IgD-negative memory B cell (primary cell): ENCODE measurements around the gene NKD1. TPM values are rescaled to one million over a fixed set of nuclear protein-coding genes. Genes with fewer than 3 reads are reported as not detected.
A peak's percentile ranks its signal among the peaks of the same experiment; 100 is the strongest.

Experiments used
- H3K27ac Mint-ChIP-seq, 3 donors: one replicate each; pipeline ENCODE4 v1.8.0; 2020 to 2022; ENCODE audit warnings: mild to moderate bottlenecking in 3 of 3, mixed read lengths in 3 of 3, moderate library complexity in 1 of 3
- H3K27me3 Mint-ChIP-seq: one replicate; pipeline ENCODE4 v1.8.0; 2021; ENCODE audit warnings: mixed read lengths
- H3K36me3 Mint-ChIP-seq: one replicate; pipeline ENCODE4 v1.8.0; 2020; ENCODE audit warnings: mild to moderate bottlenecking, mixed read lengths
- H3K4me1 Mint-ChIP-seq, 3 donors: one replicate each; pipeline ENCODE4 v1.8.0; 2020 to 2022; ENCODE audit warnings: mixed read lengths in 3 of 3, mild to moderate bottlenecking in 1 of 3
- H3K4me3 Mint-ChIP-seq, 4 donors: one replicate each; pipeline ENCODE4 v1.8.0; 2020 to 2022; ENCODE audit warnings: mild to moderate bottlenecking in 4 of 4, mixed read lengths in 4 of 4, moderate library complexity in 3 of 4
- H3K9me3 Mint-ChIP-seq, 3 donors: one replicate each; pipeline ENCODE4 v1.8.0; 2020 to 2021; ENCODE audit warnings: mixed read lengths in 3 of 3, mild to moderate bottlenecking in 1 of 3
- polyA plus RNA-seq: library from polyadenylated mRNA; unstranded; fragments of 300-500 nt; fragmentation: Illumina TruSeq; gene quantifications from one replicate; pipeline ENCODE4 v1.2.3, GENCODE V29; 2021

NKD1 gene
- polyA plus RNA-seq, 1 donor from 2014 or later = not detected

DNA sequence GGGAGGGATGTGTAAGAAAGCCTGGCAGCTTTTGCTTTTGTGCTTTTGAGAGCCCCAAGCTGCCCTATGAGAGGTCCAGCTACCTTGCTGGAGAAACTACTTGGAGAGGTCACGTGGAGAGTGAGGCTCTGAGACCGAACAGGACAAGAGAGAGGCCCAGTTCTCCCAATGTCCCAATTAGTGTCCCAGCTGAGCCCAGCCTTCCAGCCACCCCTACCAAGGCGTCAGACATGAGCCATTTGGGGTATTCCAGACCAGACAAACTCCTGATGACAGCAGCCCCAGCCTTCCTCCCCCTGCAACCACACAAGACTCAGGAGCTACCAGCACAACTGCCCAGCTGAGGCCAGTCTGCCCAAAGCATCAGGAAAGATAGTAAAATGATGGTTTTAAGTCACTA, 35.0 kb downstream of the NKD1 start:
- Mint-ChIP-seq H3K9me3 (no peaks in the 10 kb centered on the region), H3K4me1 (peaks cover 0 to 8% (median 5%) of the 10 kb centered on the region in 3 donors), H3K27ac (peak overlapping the region in 2 of 3 donors; percentile 57 to 74), H3K4me3 (no peak overlapping the region), H3K36me3 (peaks cover 7% of the 10 kb centered on the region), H3K27me3 (no peaks in the 10 kb centered on the region)

DNA sequence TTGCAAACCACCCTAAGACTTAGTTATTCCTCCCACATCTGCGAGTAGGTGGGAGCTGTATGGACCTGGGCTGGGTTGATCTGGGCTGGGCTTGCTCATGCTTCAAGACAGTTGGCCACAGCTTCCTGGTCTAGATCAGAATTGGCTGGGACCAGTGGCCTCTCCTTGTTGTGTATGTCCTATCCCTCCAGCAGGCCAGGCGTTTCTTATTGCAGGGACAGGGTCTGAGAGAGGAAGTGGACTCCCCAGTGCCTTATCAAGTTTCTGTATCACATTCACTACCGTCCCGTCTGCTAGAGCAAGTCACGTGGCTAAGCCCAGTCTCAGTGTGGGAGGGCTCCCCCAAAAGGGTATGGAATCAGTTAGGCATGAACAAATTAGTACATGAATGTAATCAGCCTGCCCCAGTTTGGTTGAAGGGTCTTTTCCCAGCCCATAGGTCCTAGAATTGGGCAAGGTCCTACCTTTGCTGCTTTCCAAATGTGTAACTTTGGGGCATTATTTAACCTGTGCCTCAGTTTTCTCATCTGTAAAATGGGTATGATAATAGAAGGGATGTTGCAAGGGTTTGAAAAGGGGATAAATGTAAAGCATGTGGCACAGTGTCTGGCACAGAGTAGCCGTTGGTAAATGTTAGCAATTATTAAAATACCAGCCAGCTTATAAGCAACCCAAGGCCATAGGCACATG, 36.0 kb downstream of the NKD1 start:
- peaks cover 3% of the 10 kb centered on the region for H3K27me3 Mint-ChIP-seq
- peaks cover 7% of the 10 kb centered on the region for H3K36me3 Mint-ChIP-seq
- no peak overlapping the region for H3K27ac Mint-ChIP-seq
- peaks cover 5 to 10% (median 9%) of the 10 kb centered on the region in 3 donors for H3K4me1 Mint-ChIP-seq
- H3K4me3 Mint-ChIP-seq = no peak overlapping the region
- H3K9me3 Mint-ChIP-seq = peaks cover 3 to 4% (median 3%) of the 10 kb centered on the region in 3 donors

DNA sequence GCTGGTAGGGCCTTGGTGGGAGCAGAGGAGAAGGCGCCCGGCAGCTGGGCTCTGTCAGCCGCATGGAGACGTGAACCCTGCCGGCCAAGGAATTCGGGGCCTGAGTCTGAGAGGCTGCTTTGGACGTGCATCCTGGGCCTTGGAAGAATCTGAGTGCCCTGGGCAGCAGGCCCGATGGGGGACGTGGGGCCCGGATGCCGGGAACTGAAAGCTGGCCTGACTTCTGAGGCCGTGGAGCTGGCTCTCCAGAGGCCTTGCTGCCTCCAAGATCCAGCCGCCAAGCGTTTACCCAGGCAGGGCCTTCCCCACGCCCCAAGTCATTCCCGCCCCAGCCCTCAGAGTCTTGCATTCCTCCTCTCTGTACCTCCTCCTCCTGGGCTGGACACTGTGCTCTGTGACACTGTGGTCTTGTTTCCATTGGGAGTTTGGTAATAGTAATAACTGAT, 37.2 kb downstream of the NKD1 start:
- Mint-ChIP-seq H3K36me3 (peaks cover 4% of the 10 kb centered on the region), H3K27ac (no peak overlapping the region), H3K4me3 (peak overlapping the region in 1 of 4 donors; percentile 30), H3K4me1 (peaks cover 10 to 15% (median 10%) of the 10 kb centered on the region in 3 donors), H3K27me3 (peaks cover 3% of the 10 kb centered on the region), H3K9me3 (peaks cover 3 to 4% (median 3%) of the 10 kb centered on the region in 3 donors)

DNA sequence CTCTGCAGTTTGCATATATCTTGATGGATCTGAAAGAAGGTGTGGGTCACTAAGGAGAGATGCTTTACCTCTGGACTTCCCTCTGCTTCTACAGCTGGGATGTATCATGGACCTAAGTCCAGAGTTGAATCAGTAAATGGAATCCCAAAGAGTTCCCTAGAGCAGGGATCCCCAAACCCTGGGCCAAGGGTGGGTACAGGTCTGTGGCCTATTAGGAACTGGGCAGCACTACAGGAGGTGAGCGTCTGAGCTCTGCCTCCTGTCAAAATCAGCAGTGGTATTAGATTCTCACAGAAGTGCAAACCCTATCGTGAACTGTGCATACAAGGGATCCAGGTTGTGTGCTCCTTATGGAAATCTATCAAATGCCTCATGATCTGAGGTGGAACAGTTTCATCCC, 39.3 kb downstream of the NKD1 start:
- H3K9me3 Mint-ChIP-seq = peaks cover 3 to 4% (median 3%) of the 10 kb centered on the region in 3 donors

DNA sequence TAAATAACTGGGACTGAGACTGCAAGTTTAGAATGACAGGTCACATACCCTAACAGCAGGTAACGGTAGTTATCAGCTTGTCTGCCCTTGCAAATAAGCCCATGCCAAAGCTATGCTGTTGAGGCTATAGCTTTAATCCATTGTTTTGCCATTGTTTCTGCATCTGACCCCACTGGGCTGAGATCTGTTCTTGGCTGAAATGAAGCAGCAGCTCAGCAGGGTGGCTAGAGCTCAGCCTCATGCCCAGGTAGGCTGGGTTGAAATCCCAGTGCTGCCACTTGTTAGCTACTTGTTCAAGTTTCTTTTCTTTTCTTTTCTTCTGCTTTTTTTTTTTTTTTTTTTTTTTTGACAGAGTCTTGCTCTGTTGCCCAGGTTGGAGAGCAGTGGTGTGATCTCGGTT, 40.1 kb downstream of the NKD1 start:
- Mint-ChIP-seq H3K4me1 (peaks cover 10 to 15% (median 11%) of the 10 kb centered on the region in 3 donors), H3K36me3 (peaks cover 4% of the 10 kb centered on the region), H3K27me3 (peaks cover 3% of the 10 kb centered on the region), H3K27ac (peak overlapping the region in 1 of 3 donors; percentile 96), H3K9me3 (peaks cover 3 to 4% (median 3%) of the 10 kb centered on the region in 3 donors), H3K4me3 (no peak overlapping the region)

More for the DNA sequence above, 39.3 kb downstream of the NKD1 start:
- H3K36me3 Mint-ChIP-seq = peaks cover 4% of the 10 kb centered on the region
- H3K27me3 Mint-ChIP-seq = peaks cover 3% of the 10 kb centered on the region
- H3K4me3 Mint-ChIP-seq = no peak overlapping the region
- H3K27ac Mint-ChIP-seq = no peak overlapping the region
- peaks cover 10 to 15% (median 11%) of the 10 kb centered on the region in 3 donors for H3K4me1 Mint-ChIP-seq

DNA sequence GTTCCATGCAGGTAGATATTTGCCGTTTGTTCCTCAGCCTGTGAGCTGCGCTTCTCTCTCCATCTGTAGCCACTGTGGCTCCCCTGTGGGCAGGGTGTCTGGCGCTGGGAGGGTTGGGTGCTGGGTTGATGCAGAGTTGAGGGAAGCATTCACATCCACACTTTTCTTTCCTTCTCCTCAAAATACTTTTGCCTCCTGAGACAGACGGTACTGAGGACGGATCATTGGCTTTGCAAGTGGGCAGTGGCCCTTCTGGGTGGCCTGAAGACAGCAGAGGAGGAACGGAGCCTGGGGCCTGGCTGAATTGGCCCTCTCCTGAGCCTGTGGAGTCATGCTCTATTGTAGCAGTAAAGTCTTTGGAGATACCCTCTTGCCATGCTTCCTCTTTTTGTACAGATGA, 43.0 kb downstream of the NKD1 start:
- peaks cover 3% of the 10 kb centered on the region for H3K27me3 Mint-ChIP-seq
- H3K4me1 Mint-ChIP-seq = peaks cover 6 to 11% (median 9%) of the 10 kb centered on the region in 3 donors
- peaks cover 3 to 4% (median 3%) of the 10 kb centered on the region in 3 donors for H3K9me3 Mint-ChIP-seq
- no peak overlapping the region for H3K4me3 Mint-ChIP-seq
- peaks cover 4% of the 10 kb centered on the region for H3K36me3 Mint-ChIP-seq
- peak overlapping the region in 1 of 3 donors; percentile 55 for H3K27ac Mint-ChIP-seq

DNA sequence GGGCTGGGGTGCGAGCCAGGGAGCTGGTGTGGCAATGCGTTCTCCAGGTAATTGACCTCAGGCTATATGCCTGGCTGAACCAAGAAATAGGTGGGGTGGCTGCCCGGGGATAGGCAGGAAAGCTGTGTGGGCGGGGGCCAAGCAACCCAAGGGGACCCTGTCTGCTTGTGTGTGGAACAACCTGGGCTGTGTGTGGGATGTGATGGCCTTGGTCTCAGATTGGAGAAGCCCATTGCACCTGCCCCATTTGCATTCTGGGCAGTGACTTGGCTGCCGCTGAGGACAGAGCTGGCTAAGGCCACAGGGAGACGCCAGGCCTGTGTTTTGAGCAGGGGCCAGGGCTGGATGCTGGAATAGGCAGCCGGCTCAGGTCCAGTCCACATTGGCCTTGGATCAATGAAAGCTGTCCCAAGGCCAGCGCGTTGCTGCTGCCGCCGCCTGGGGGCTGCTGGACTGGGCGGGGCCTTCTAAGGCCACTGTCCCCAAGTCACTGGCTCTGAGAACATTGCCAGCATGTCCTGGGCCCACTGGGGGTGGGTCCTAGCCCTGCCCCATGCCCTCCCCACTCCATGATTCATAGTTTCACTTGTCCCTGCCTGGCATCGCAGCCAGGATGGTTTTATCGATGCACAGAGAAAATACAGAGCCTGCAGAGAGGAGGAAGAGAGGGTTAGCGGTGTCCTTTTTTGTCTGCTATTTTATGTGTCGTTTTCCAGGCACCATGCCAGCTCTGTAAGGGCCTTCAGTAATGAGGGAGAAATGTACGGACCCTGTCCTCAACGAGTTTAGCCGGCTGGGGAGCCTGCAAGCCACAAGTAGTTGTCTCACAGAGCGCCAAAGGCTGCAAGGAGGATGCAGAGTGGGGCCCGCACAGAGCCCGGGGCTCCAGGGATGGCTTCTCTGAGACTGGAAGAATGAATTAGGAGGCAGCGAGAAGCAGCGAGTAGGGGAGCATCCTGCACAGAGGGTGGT, 43.9 kb downstream of the NKD1 start:
- H3K4me3 Mint-ChIP-seq = no peak overlapping the region
- H3K4me1 Mint-ChIP-seq = peaks cover 6 to 11% (median 9%) of the 10 kb centered on the region in 3 donors
- no peak overlapping the region for H3K27ac Mint-ChIP-seq
- H3K9me3 Mint-ChIP-seq = peaks cover 3 to 4% (median 3%) of the 10 kb centered on the region in 3 donors
- H3K27me3 Mint-ChIP-seq = peaks cover 3% of the 10 kb centered on the region
- no peaks in the 10 kb centered on the region for H3K36me3 Mint-ChIP-seq

DNA sequence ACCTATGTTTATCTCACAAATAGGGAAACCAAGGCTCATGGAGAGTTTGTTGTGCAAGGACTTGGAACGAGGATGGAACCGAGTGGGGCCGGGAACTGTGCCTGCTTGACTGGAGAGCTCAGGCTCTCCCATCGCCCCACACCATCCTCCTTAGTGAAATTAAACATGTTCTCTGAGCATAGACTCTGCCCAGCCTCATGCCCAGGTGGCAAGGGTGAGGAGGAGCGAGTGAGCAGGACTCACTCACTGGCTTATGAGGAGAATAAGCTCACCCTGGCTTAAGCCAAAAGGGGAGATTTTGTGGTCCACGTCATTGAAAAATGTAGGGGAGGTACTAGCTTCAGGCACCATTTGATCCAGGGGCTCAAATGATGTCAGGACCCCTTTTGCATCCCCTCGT, 44.8 kb downstream of the NKD1 start:
- Mint-ChIP-seq H3K27me3 (peaks cover 3% of the 10 kb centered on the region), H3K4me3 (no peak overlapping the region), H3K9me3 (peaks cover 3 to 4% (median 3%) of the 10 kb centered on the region in 3 donors), H3K27ac (no peak overlapping the region), H3K36me3 (no peaks in the 10 kb centered on the region), H3K4me1 (peaks cover 6 to 11% (median 9%) of the 10 kb centered on the region in 3 donors)

DNA sequence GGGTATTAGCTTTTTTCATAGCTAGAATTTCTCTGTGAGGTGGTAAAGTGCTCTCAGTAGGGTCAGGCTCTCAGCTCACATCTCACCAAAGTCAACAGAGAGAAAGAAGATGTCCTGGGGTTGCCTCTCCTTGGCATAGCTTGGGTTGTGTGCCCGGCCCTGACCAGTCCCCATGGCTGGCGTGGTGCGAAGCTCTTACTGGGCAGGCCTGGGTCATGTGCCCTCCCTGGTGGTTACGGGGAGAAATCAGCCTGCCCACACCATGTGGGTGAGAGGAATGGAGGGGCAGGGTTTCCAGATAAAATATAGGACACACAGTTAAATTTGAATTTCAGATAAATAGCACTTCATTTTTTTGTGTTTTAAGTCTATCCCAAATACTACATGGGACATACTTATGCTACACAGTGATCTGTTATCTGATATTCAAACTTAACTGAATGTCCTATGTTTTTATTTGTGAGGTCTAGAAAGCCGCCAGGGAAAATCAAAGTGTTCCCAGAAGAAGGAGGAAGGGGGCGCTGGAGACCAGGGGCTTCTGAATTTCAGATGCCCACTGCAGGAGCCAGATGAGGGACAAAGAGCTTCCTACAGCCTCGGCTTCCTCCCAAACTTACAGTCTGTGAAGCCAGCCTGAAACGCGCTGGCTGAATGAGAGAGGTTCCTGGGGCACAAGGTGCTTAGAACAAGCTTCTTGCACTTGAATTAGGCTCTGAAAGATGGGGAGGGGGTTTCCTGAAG, 45.4 kb downstream of the NKD1 start:
- Mint-ChIP-seq H3K27ac (no peak overlapping the region), H3K36me3 (no peaks in the 10 kb centered on the region), H3K4me3 (no peak overlapping the region), H3K27me3 (peaks cover 3% of the 10 kb centered on the region), H3K4me1 (peaks cover 6 to 11% (median 9%) of the 10 kb centered on the region in 3 donors), H3K9me3 (peaks cover 3 to 4% (median 3%) of the 10 kb centered on the region in 3 donors)

DNA sequence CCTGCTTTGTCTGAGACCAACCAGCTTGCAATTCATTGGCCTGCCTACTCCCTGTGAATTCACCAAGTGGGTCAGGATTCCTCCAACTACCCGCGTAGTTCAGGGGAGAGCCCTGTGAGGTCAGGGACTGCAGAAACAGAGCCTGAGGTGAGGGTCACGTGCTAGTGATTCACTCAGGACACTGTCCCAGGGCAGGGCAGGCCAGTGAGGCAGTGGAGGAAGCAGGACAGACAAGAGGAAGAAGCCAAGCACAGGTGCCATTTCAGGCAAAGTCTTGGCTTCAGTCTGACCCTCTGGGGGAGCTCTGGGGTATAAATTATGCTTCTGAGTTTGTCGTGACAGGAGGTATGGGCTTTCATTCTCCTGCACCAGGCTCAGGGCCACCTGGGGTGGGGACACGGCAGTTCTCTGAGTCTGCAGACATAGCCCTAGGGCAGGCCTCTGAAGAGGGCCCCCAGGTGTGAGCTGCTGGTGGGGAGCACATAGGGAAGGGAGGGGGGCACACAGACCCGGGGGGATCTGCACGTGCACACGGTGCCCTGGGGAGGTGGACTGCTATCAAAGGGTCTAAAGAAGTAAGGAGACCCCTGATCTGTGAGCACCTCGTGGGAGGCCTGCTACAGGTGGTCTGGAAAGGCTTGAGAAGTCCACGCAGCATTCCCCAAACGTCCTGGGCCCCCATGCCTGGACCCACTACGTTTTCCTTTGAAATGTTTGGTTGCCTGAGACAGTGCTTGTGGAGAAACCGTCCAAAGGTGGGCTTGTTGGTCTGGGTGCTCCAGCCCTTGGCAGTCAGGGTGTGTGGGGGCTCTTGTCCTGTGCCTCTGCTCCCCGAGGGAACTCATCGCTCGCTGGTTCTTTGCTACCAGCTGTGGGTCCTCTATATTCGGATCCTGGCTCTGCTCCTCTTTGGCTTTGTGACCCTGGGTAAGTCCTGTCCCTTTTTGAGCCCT, 46.4 kb downstream of the NKD1 start:
- Mint-ChIP-seq H3K27me3 (no peaks in the 10 kb centered on the region), H3K27ac (no peak overlapping the region), H3K9me3 (no peaks in the 10 kb centered on the region), H3K4me1 (peaks cover 0 to 4% (median 3%) of the 10 kb centered on the region in 3 donors), H3K4me3 (no peak overlapping the region), H3K36me3 (no peaks in the 10 kb centered on the region)

DNA sequence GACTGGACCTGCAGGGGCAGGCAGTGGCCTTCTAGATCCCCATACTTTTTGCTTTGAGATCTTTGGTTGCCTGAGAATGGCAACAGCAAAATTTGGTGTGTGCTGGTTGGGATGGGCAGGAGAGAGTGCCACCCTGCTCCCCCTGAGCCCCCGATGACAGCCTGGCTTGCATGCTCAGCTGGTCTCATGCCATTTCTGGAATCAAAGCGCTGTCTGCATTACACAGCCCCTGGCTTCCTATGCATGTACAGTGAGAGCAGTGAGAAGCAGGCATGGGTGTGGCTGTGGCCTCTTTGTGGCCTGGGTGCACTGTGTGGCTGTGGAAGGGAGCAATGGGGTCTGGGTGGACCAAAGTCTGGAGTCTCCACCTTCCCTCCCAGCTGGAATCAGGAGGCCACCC, 47.7 kb downstream of the NKD1 start:
- peak overlapping the region in 1 of 3 donors; percentile 57 for H3K27ac Mint-ChIP-seq
- H3K36me3 Mint-ChIP-seq = no peaks in the 10 kb centered on the region
- H3K4me3 Mint-ChIP-seq = no peak overlapping the region
- no peaks in the 10 kb centered on the region for H3K27me3 Mint-ChIP-seq
- H3K9me3 Mint-ChIP-seq = no peaks in the 10 kb centered on the region
- H3K4me1 Mint-ChIP-seq = no peaks in the 10 kb centered on the region

DNA sequence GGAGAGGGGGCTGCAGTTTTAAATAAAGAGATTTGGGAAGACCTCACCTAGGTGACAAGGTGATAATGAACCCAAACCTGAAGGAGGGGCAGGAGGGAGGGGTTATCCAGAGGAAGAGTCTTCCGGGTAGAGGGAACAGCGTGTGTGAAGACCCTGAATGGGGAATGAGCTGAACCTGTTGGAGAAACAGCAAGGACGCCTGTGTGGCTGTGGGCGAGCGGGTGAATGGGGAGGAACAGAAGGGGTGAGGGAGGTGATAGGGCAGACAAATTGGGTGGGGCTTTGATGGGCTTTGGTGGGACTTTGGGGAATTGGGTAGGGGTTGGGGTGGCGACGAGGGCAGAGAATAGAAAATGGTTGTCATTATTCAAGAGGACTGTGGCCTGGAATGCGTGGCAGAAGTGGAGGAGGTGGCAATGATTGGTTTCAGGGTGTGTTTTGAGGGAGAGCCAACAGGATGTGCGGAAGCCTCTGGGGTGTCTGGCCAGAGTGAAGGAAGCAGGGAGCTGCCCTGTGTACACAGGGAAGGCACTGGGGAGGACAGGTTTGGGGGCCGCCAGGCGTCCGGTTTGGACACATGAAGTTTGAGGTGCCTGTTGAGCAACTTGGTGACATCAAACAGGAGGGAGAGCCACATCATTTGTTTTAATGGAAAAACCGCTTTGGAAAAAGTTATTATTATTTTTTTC, 48.7 kb downstream of the NKD1 start:
- H3K4me1 Mint-ChIP-seq = no peaks in the 10 kb centered on the region
- H3K9me3 Mint-ChIP-seq = no peaks in the 10 kb centered on the region
- H3K27me3 Mint-ChIP-seq = no peaks in the 10 kb centered on the region
- H3K36me3 Mint-ChIP-seq = no peaks in the 10 kb centered on the region
- no peak overlapping the region for H3K4me3 Mint-ChIP-seq
- H3K27ac Mint-ChIP-seq = peak overlapping the region in 1 of 3 donors; percentile 59

DNA sequence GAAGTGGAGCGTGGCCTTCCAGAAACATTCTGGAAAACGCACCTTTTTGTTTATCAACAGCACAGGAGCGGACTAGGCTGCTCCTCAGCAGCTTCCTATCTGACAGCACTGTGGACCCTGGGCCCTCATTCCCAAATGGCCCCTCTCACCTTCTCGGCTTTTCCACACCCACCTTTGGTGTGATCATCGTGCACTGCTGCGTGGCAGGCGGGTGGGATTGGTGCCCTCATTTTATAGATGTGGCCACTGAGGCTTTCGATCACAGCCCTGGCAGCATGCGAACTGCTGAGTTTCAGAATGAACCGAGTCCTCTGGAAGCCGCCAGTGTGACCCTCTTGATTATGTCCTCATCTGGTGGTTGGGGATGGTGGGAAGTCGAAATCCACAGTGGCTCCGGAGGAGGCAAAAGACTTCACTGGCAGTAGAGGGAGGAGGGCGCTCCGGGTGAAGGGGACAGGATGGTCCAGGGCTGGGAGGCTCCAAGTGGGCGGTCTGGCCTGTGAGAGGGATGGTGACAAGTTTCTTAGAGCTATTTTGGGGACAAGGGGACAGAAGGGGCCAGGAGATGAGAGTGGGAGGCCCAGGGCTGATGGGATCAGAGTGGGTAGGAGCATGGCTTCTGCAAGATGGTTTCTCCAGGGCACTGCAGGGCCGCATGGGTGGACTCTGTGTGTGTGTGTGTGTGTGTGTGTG, 49.5 kb downstream of the NKD1 start:
- Mint-ChIP-seq H3K27me3 (no peaks in the 10 kb centered on the region), H3K36me3 (no peaks in the 10 kb centered on the region), H3K9me3 (no peaks in the 10 kb centered on the region), H3K27ac (no peak overlapping the region), H3K4me1 (no peaks in the 10 kb centered on the region), H3K4me3 (no peak overlapping the region)
